K562 (cell line): ENCODE results near the gene ADM2. TPM values are rescaled to one million over a fixed set of nuclear protein-coding genes. Genes with fewer than 3 reads are reported as not detected.

Experiments
- CHD7 ChIP-seq: fragments of 200-600 bp; sonication (generic); IDR thresholded peaks from one replicate; pipeline ENCODE4 v1.6.1; 2012; ENCODE audit warnings: mild to moderate bottlenecking, low read depth, low read length, inconsistent platforms
- ESRRA ChIP-seq: fragments of 450-650 bp; IDR thresholded peaks from 2 replicates; pipeline ENCODE4 v1.6.1; 2014; ENCODE audit warnings: low read depth, mild to moderate bottlenecking, moderate library complexity, borderline replicate concordance
- FUS ChIP-seq: fragments of 200-400 bp; formaldehyde crosslinking; optimal IDR thresholded peaks from 2 replicates; pipeline ENCODE3; 2017; ENCODE audit warnings: low read depth, low read length
- GATAD2B ChIP-seq: fragments of 450-650 bp; IDR thresholded peaks from 2 replicates; pipeline ENCODE4 v1.6.1; 2017; ENCODE audit warnings: mild to moderate bottlenecking, borderline replicate concordance
- GTF3C2 ChIP-seq: IDR thresholded peaks from 3 replicates; pipeline ENCODE4 v1.6.1; 2011; ENCODE audit warnings: borderline replicate concordance, mild to moderate bottlenecking, moderate library complexity; ENCODE audit not compliant: insufficient read length; ENCODE audit errors: extremely low read depth
- HINFP ChIP-seq: fragments of 450-650 bp; conservative IDR thresholded peaks from 2 replicates; pipeline ENCODE4 v1.6.1; 2016; ENCODE audit warnings: missing genetic modification characterization, low read depth, mild to moderate bottlenecking, control low read depth, missing compliant biosample characterization
- NELFE ChIP-seq: IDR thresholded peaks from 2 replicates; pipeline ENCODE4 v1.6.1; 2011; ENCODE audit warnings: mild to moderate bottlenecking; ENCODE audit not compliant: insufficient read depth, insufficient read length
- OTX1 ChIP-seq: fragments of 450-650 bp; formaldehyde crosslinking; IDR thresholded peaks from 2 replicates; pipeline ENCODE4 v1.4.0; 2022; ENCODE audit warnings: mild to moderate bottlenecking
- XRCC3 ChIP-seq: fragments of 450-650 bp; IDR thresholded peaks from 2 replicates; pipeline ENCODE4 v1.6.1; 2017; ENCODE audit warnings: mild to moderate bottlenecking, moderate library complexity
- ZBTB17 ChIP-seq: fragments of 450-650 bp; formaldehyde crosslinking; IDR thresholded peaks from 2 replicates; pipeline ENCODE4 v1.4.0; 2020; ENCODE audit warnings: mild to moderate bottlenecking
- ZNF76 ChIP-seq: fragments of 250-450 bp; sonication (Bioruptor Pico); IDR thresholded peaks from 2 replicates; pipeline ENCODE4 v1.4.0; 2020; ENCODE audit warnings: mild to moderate bottlenecking, moderate library complexity, borderline replicate concordance
- polyA plus RNA-seq, 8 experiments: library from polyadenylated mRNA; depleted of rRNA in 4 of 8; stranded (reverse) in 5 of 8; unstranded in 3 of 8; fragments of >200 nt; fragmentation: Nextera tagmentation in 2 of 8; fragmentation: Illumina TruSeq in 1 of 8; extraction: Ambion mirVana in 2 of 8; extraction: Trizol in 1 of 8; gene quantifications; 2 replicates each; pipeline versions ENCODE4 v1.2.1 to v1.2.3, GENCODE V29; 2011 to 2014; ENCODE audit warnings: inconsistent platforms in 1 of 8, missing spikeins in 1 of 8
- total RNA-seq, 7 experiments: library from RNA; depleted of rRNA in 6 of 7; stranded (reverse); fragments of >200 nt in 6 of 7; fragmentation: Illumina TruSeq in 2 of 7; extraction: Trizol in 2 of 7; gene quantifications; 2 replicates each; pipeline versions ENCODE4 v1.2.1 to v1.2.3, GENCODE V29; 2011 to 2021; ENCODE audit warnings: low replicate concordance in 1 of 7

The ADM2 gene
- total and polyA plus RNA-seq, 9 of the 15 experiments (the other 6 are each of a cell fraction or from before 2014, with no cell fraction given): 0.11 to 5.1 (median 0.38) TPM

- TF ChIP-seq CHD7: no peak
- no peak for TF ChIP-seq NELFE
- no peak for TF ChIP-seq ESRRA
- TF ChIP-seq FUS: peak; percentile 3
- peak; percentile 79; the same call in 1 of the 2 replicates for TF ChIP-seq GATAD2B
- TF ChIP-seq HINFP (tag): no peak
- TF ChIP-seq OTX1: no peak
- TF ChIP-seq ZBTB17 (CRISPR knock-in tag): 0 out of 2 replicates have a peak, but pooled peaks have one; percentile 19
- TF ChIP-seq ZNF76 (CRISPR knock-in tag): peak; percentile 52; the same call in 1 of the 2 replicates
- TF ChIP-seq GTF3C2: no peak
- no peak for TF ChIP-seq XRCC3
These were observed 44.9 kb downstream of the ADM2 start (continued) for GRCh38 chr22:50526108-50526833.
